NT2/D1 (cell line): ENCODE measurements around the gene WDR45B.

Source experiments
- YY1 ChIP-seq: IDR thresholded peaks from 2 replicates; pipeline ENCODE4 v1.6.1; 2011; ENCODE audit not compliant: insufficient read length, insufficient read depth
- ZNF274 ChIP-seq: IDR thresholded peaks from 2 replicates; pipeline ENCODE4 v1.6.1; 2011; ENCODE audit warnings: mild to moderate bottlenecking, low read depth, low read length

DNA sequence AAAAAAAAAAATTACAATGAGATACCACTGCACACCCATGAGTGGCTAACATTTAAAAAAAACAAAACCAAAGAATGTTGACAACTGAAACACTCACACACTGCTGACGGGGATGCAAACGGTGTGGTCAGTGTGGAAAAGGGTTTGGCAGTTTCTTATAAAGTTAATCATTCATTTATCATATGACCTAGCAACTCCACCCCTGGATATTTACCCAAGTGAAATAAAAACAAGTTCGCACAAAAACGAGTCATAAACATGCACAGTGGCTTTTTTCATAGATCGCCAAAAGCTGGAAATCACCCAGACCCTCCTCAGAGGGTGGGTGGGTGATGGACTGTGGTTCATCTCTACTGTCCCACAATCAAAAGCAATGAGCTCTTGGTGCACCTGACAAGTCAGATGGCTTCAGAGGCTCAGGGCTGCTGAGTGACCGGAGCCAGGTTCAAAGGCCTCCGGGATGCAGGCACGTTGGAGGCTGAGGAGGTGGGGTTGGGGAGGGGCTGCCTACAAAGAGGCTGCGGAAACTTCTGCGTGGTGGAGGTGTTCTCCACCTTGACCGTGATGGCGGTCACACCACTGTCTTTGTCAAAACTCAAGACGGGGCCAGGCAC, 36.1 kb upstream of the WDR45B start:
- no peak for TF ChIP-seq YY1
- TF ChIP-seq ZNF274: no peak
